ENCODE measurements around the gene FAM117A.

DNA sequence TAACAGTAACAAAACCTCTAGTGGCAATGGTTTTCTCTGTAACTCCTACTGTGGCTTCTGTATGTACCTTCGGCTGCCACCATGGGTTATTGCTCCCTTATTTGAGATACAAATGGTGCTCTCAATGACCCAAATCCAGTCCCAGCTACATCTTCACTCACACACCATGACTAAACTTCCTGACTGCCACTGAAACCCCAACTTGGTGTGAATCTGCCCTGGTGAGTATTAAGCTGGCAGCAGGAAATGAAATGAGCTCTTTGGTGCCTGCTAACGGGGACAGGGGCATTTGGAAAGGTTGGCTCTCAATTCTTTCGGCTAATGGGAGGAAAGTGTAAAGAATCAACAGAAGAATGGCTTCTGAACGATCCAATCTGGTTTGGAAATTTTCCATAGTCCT, 48.7 kb downstream of the FAM117A start:
- TF ChIP-seq POLR2A (IDR thresholded peaks at IDR 0.05; ENCODE audit: low read depth, low read length) = no peak
- TF ChIP-seq TAF1 (IDR thresholded peaks at IDR 0.05; ENCODE audit: borderline replicate concordance, low read depth, low read length) = no peak

Data from GM12892 (cell line).